ENCODE data around the gene MLLT6. TPM values are rescaled to one million over a fixed set of nuclear protein-coding genes. Genes with fewer than 3 reads are reported as not detected.
A peak's percentile ranks its signal among the peaks of the same experiment; 100 is the strongest.

Gene MLLT6
- total RNA-seq, 1 experiment from 2014 or later: 35.5 TPM

GRCh38 chr17:38709864-38710603 is 5.0 kb downstream of the MLLT6 start:
- DNase-seq: peak; percentile 88 to 93
- Histone ChIP-seq H3K27me3 (no peaks in the 10 kb centered on the region), H3K9me3 (replicated peaks) (no peaks in the 10 kb centered on the region), H3K4me1 (peaks cover 22% of the 10 kb centered on the region), H3K36me3 (peaks cover 9% of the 10 kb centered on the region; the same call in 1 of the 2 replicates), H3K27ac (peak overlapping the region; percentile 31), H3K4me3 (no peak overlapping the region)

GRCh38 chr17:38710604-38710962 is 5.5 kb downstream of the MLLT6 start:
- peak overlapping the region; percentile 31 for H3K27ac ChIP-seq
- peaks cover 22% of the 10 kb centered on the region for H3K4me1 ChIP-seq
- H3K9me3 ChIP-seq (replicated peaks): no peaks in the 10 kb centered on the region
- no peak overlapping the region for H3K4me3 ChIP-seq
- no peaks in the 10 kb centered on the region for H3K27me3 ChIP-seq
- no peak for DNase-seq
- peaks cover 11% of the 10 kb centered on the region; the same call in 1 of the 2 replicates for H3K36me3 ChIP-seq

GRCh38 chr17:38710985-38711384 is 5.9 kb downstream of the MLLT6 start:
- H3K36me3 ChIP-seq: peaks cover 12% of the 10 kb centered on the region; the same call in 1 of the 2 replicates
- H3K27ac ChIP-seq: peak overlapping the region; percentile 31; the same call in 1 of the 2 replicates
- peaks cover 22% of the 10 kb centered on the region for H3K4me1 ChIP-seq
- H3K4me3 ChIP-seq: no peak overlapping the region
- no peaks in the 10 kb centered on the region for H3K9me3 ChIP-seq (replicated peaks)
- no peak for DNase-seq
- no peaks in the 10 kb centered on the region for H3K27me3 ChIP-seq

- H3K27ac ChIP-seq: no peak overlapping the region
- no peaks in the 10 kb centered on the region for H3K27me3 ChIP-seq
- H3K4me3 ChIP-seq: no peak overlapping the region
- H3K4me1 ChIP-seq: peaks cover 22% of the 10 kb centered on the region
- peaks cover 12% of the 10 kb centered on the region; the same call in 1 of the 2 replicates for H3K36me3 ChIP-seq
- H3K9me3 ChIP-seq (replicated peaks): no peaks in the 10 kb centered on the region
- no peak for DNase-seq
Measured at GRCh38 chr17:38711792-38712571, 6.9 kb downstream of the MLLT6 start.

- Histone ChIP-seq H3K9me3 (replicated peaks) (no peaks in the 10 kb centered on the region), H3K4me3 (no peak overlapping the region), H3K36me3 (peaks cover 12% of the 10 kb centered on the region; the same call in 1 of the 2 replicates), H3K4me1 (peaks cover 22% of the 10 kb centered on the region), H3K27ac (no peak overlapping the region), H3K27me3 (no peaks in the 10 kb centered on the region)
- no peak for DNase-seq
Measured at GRCh38 chr17:38712593-38712992, 7.5 kb downstream of the MLLT6 start.

GRCh38 chr17:38713456-38714075 is 8.5 kb downstream of the MLLT6 start:
- Histone ChIP-seq H3K9me3 (replicated peaks) (no peaks in the 10 kb centered on the region), H3K4me3 (no peak overlapping the region), H3K27ac (no peak overlapping the region), H3K36me3 (peaks cover 12% of the 10 kb centered on the region; the same call in 1 of the 2 replicates), H3K4me1 (peaks cover 22% of the 10 kb centered on the region), H3K27me3 (no peaks in the 10 kb centered on the region)
- no peak for DNase-seq

- H3K27me3 ChIP-seq: no peaks in the 10 kb centered on the region
- DNase-seq: no peak
- no peak overlapping the region for H3K4me3 ChIP-seq
- H3K9me3 ChIP-seq (replicated peaks): no peaks in the 10 kb centered on the region
- H3K27ac ChIP-seq: no peak overlapping the region
- peaks cover 12% of the 10 kb centered on the region; the same call in 1 of the 2 replicates for H3K36me3 ChIP-seq
- H3K4me1 ChIP-seq: peaks cover 8% of the 10 kb centered on the region
Measured at GRCh38 chr17:38715216-38715943, 10.3 kb downstream of the MLLT6 start.

GRCh38 chr17:38716368-38717005 is 11.4 kb downstream of the MLLT6 start:
- H3K36me3 ChIP-seq: peaks cover 18% of the 10 kb centered on the region; the same call in 1 of the 2 replicates
- no peak overlapping the region for H3K27ac ChIP-seq
- H3K4me1 ChIP-seq: no peaks in the 10 kb centered on the region; the same call in 1 of the 2 replicates
- H3K9me3 ChIP-seq (replicated peaks): no peaks in the 10 kb centered on the region
- no peak for DNase-seq
- no peak overlapping the region for H3K4me3 ChIP-seq
- no peaks in the 10 kb centered on the region for H3K27me3 ChIP-seq

GRCh38 chr17:38717139-38717745 is 12.2 kb downstream of the MLLT6 start:
- H3K4me1 ChIP-seq: no peaks in the 10 kb centered on the region; the same call in 1 of the 2 replicates
- H3K9me3 ChIP-seq (replicated peaks): no peaks in the 10 kb centered on the region
- H3K36me3 ChIP-seq: peaks cover 18% of the 10 kb centered on the region; the same call in 1 of the 2 replicates
- H3K27ac ChIP-seq: no peak overlapping the region
- H3K27me3 ChIP-seq: no peaks in the 10 kb centered on the region
- H3K4me3 ChIP-seq: no peak overlapping the region
- no peak for DNase-seq

- Histone ChIP-seq H3K27me3 (no peaks in the 10 kb centered on the region), H3K9me3 (replicated peaks) (no peaks in the 10 kb centered on the region), H3K4me3 (no peak overlapping the region), H3K4me1 (peaks cover 7% of the 10 kb centered on the region), H3K36me3 (peaks cover 9% of the 10 kb centered on the region; the same call in 1 of the 2 replicates), H3K27ac (no peak overlapping the region)
- no peak for DNase-seq
Measured at GRCh38 chr17:38719289-38719942, 14.3 kb downstream of the MLLT6 start.

GRCh38 chr17:38719943-38720641 is 15.0 kb downstream of the MLLT6 start:
- DNase-seq: no peak
- Histone ChIP-seq H3K27me3 (no peaks in the 10 kb centered on the region), H3K4me1 (peaks cover 11% of the 10 kb centered on the region), H3K4me3 (no peak overlapping the region), H3K36me3 (peaks cover 9% of the 10 kb centered on the region; the same call in 1 of the 2 replicates), H3K27ac (no peak overlapping the region), H3K9me3 (replicated peaks) (no peaks in the 10 kb centered on the region)

GRCh38 chr17:38720941-38721340 is 15.9 kb downstream of the MLLT6 start:
- Histone ChIP-seq H3K4me3 (no peak overlapping the region), H3K27me3 (no peaks in the 10 kb centered on the region), H3K4me1 (peaks cover 16% of the 10 kb centered on the region), H3K36me3 (peaks cover 6% of the 10 kb centered on the region; the same call in 1 of the 2 replicates), H3K27ac (no peak overlapping the region), H3K9me3 (replicated peaks) (no peaks in the 10 kb centered on the region)
- DNase-seq: no peak

GRCh38 chr17:38721802-38722201 is 16.7 kb downstream of the MLLT6 start:
- no peak overlapping the region for H3K4me3 ChIP-seq
- no peaks in the 10 kb centered on the region for H3K9me3 ChIP-seq (replicated peaks)
- H3K27ac ChIP-seq: no peak overlapping the region
- peaks cover 16% of the 10 kb centered on the region for H3K4me1 ChIP-seq
- H3K27me3 ChIP-seq: no peaks in the 10 kb centered on the region
- peaks cover 6% of the 10 kb centered on the region; the same call in 1 of the 2 replicates for H3K36me3 ChIP-seq
- DNase-seq: no peak

Measured in SJCRH30 (cell line).